ENCODE data around the gene DESI1. TPM values are rescaled to one million over a fixed set of nuclear protein-coding genes. Genes with fewer than 3 reads are reported as not detected.
"Not testable (repeated sequence)": the region's sequence is repeated elsewhere in the genome, so short reads cannot be mapped to it uniquely, and the experiment has no call there.

Gene DESI1
- total RNA-seq, 1 experiment from 2014 or later: 26.6 TPM

DNA sequence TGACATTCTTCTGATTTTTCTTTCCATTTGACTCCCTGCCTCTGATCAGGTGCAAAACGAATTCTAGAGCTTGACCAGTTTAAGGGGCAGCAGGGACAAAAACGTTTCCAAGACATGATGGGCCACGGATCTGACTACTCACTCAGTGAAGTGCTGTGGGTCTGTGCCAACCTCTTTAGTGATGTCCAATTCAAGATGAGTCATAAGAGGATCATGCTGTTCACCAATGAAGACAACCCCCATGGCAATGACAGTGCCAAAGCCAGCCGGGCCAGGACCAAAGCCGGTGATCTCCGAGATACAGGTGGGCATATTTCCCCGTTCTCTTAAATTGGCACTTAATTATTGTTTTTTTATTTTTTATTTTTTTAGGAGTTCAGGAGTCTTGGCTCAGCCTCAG lies 15.6 kb upstream of the DESI1 start:
- DNase-seq (ENCODE audit: low read depth): peak; percentile 67

GRCh38 chr22:41634610-41635009 lies 13.8 kb upstream of the DESI1 start:
- not testable (repeated sequence) for DNase-seq (ENCODE audit: low read depth)

DNA sequence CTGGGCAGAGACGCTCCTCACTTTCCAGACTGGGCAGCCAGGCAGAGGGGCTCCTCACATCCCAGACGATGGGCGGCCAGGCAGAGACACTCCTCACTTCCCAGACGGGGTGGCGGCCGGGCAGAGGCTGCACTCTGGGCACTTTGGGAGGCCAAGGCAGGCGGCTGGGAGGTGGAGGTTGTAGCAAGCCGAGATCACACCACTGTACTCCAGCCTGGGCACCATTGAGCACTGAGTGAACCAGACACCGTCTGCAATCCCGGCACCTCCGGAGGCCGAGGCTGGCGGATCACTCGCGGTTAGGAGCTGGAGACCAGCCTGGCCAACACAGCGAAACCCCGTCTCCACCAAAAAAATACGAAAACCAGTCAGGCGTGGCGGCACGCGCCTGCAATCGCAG lies 10.8 kb upstream of the DESI1 start:
- not testable (repeated sequence) for DNase-seq (ENCODE audit: low read depth)

GRCh38 chr22:41631115-41631514 lies 10.3 kb upstream of the DESI1 start:
- DNase-seq (ENCODE audit: low read depth): not testable (repeated sequence)

GRCh38 chr22:41625577-41625976 lies 4.7 kb upstream of the DESI1 start:
- DNase-seq (ENCODE audit: low read depth): no peak

DNA sequence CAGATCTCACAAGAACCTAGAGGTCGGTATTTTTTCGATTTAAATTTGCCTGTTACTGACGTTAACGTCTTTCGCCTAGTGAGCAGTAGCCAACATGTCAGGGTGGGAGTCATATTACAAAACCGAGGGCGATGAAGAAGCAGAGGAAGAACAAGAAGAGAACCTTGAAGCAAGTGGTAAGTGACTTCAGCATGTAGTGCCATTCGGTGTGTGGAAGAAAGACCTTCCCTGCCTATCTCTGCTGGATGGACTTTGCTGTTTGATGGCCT lies 1.0 kb upstream of the DESI1 start:
- DNase-seq (ENCODE audit: low read depth): no peak

DNA sequence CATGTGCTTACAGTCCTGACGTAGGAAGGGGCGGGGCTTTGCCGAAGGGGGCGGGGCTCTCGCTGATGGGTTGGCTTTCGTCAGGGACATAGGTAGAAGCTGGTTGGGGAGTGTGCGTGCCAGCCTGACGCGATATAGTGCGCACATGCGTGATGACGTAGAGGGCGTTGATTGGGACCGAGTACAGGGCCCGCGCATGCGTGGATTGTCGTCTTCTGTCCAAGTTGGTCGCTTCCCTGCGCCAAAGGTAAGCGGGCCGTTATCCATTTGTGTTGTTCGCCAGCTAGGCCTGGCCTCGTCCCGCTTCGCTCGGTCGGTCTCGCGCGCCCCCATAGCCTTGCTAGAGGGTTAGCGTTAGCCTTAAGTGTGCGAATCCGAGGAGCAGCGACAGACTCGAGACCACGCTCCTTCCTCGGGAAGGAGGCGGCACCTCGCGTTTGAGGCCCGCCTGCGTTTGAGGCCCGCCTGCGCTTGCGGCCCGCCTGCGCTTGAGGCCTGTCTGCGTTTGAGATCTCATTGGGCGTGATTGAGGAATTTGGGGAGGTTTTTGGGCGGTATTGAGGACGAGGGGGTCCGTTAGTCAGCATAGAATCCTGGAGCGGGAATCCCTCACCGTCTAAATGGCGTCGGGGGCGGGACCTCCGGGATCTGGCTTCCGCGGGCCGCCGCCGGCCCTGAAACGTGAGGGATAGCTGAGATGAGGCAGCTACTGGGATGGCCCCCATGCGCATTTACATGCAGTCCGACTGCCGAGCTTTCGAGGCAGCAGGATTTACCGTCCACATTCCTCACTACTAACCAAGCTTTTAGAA lies 462 bp upstream of the DESI1 start, which contains the start of gene XRCC6:
Gene XRCC6, plus strand, starts transcription at position 197 of the 812 bp plus-strand sequence. CDS start 710 bp downstream, outside the sequence.
- peak; percentile 99 for DNase-seq (ENCODE audit: low read depth)

GRCh38 chr22:41619979-41620588 lies 759 bp downstream of the DESI1 start:
- no peak for DNase-seq (ENCODE audit: low read depth)

DNA sequence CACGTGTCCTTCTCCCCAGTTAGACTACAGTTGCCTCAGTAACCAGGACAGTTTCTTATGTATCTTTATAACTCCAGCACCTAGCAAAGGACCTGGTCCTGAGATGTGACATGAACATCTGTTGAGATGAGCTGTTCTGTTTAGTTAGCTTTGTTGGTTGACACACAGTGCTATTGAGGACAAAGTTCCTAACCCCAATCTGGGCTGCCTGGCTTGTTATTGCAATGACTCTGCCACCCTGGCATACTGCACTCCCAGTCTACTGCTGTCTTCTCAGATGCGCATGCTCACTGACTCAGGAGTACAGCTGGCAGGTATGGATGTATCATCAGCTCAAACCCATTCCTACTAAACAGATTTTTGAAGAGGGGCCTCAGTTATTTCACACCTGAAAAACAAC lies 7.4 kb downstream of the DESI1 start:
- peak; percentile 37 for DNase-seq (ENCODE audit: low read depth)

- DNase-seq (ENCODE audit: low read depth): no peak
These were observed 8.1 kb downstream of the DESI1 start for GRCh38 chr22:41612603-41613306.

DNA sequence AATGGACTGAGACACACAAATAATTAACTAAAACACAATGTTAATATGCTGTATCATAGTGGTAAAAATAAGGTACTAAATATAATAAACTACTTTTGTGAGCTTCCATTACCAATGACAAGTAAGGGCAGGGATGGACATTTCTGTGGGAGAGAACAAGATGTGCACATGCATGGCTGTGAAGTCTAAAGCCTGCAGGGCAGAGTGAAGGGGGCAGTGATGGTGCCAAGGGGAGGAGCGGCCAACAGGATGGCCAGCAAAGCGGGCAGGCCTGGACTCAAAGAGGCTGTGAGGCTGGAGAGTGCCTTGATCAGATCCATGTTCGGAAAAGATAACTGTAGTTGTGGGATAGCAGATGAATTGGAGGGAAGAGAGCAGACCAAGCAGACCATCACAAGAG lies 12.5 kb downstream of the DESI1 start:
- no peak for DNase-seq (ENCODE audit: low read depth)

- peak; percentile 84 for DNase-seq (ENCODE audit: low read depth)
These were observed 16.9 kb downstream of the DESI1 start for GRCh38 chr22:41603873-41604332.

GRCh38 chr22:41600976-41601375 lies 19.9 kb downstream of the DESI1 start:
- no peak for DNase-seq (ENCODE audit: low read depth)

DNA sequence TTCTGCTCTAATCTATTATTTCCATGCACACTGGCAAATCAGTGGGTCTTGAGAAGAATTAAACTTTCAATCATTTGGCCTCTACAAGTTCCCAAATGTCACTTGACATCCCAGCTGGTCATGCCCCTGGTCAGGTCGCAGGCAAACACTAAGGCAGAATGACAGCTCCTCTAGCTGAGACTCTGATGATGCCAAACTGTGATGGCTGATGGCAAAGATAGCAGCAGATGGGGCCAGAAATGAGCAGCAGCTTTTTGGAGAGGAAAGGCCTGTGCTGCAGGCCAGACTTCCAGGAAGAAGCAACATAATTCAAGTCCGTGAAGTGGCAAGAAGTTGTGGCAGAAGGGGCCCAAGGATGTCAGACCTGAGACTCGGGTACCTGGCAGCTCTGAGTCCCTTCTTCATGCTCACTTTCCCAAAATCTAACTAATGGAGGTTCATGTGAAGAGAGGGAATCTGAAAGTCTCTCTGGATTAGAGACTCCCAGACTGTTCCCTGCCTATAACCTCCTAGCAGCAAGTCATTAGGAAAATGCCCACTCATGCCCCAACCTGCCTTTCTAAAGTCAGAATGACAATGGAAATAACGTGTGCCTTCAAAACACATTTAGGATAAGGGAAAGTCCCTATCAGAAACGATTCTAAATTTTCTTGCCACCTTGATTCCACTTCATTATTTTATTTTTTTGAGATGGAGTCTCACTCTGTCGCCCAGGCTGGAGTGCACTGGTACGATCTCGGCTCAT lies 21.8 kb downstream of the DESI1 start:
- DNase-seq (ENCODE audit: low read depth): no peak

GRCh38 chr22:41598081-41598480 lies 22.8 kb downstream of the DESI1 start:
- DNase-seq (ENCODE audit: low read depth): peak; percentile 86

DNA sequence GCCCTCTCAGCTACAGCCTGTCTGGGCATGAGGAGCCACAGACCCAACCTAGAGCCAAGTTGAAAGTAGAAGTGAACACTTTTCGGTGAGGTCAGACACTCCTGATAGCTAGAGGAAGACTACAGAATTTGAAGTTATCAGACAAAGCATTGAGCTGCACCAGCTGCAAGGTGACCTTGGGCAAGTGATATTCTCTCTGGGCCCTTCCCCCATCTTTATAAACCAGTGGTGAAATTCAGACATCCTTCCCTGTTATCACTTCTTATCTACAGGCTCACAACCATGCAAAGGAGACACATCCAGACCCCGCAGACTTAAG lies 23.2 kb downstream of the DESI1 start:
- no peak for DNase-seq (ENCODE audit: low read depth)

DNA sequence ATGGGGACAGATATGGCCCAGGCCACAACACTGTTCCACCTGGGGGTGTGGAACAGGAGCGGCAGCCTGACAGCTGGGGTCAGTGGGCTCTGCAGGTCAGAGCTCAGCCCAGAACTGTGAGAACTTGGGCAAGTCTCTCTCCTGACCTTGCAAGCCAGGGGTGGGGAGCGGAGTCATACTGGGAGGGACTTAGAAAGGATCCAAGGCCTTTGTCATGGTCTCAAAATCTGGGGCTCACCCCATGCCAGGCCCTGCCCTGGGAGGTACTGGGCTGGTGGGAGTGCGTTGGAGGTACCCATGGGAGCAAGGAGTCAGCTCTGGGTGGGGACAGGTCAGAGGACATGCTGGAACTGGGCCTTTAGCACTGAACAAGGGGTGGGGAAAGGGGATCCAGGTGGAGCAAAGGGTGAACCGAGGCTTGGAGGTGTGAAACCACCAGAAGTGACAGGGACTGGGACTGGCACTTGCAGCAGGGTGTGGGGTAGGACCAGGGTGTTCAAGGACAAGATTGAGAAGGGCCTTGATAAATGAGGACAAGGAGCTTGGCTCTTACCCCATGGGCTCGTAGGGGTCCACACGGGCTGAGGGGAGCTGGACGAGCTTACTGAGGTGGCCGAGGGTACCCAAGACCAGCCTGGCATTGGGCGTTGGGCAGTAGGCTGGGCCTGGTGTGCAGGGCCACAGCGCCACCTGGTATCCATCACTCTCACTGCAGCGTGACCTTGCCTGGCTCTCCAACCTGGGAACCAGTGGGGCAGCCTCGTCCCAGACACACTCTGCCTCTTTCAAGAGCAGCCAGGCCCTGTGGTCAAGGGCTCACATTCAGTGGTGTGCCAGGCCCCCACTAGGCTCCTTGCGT lies 23.8 kb downstream of the DESI1 start:
- DNase-seq (ENCODE audit: low read depth): peak; percentile 57

DNA sequence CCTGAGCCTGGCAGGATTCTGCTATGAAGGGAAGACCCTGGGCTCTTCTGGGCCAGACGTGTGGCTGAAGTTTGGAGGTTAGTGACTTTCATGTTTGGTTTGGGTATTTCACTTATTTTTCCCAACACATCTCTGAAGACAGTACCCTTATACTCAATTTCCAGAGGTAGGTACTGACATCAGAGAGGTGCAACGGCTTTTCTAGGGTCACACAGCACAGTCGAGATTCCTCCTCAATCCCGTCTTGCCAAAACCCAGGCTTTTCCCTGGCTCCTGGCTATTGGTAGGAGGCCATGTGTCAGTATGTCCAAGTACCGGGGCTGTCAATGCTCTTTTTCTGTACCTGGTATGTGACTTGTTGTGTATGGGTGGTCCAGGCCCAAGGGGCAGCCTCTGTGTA lies 25.1 kb downstream of the DESI1 start:
- no peak for DNase-seq (ENCODE audit: low read depth)

DNA sequence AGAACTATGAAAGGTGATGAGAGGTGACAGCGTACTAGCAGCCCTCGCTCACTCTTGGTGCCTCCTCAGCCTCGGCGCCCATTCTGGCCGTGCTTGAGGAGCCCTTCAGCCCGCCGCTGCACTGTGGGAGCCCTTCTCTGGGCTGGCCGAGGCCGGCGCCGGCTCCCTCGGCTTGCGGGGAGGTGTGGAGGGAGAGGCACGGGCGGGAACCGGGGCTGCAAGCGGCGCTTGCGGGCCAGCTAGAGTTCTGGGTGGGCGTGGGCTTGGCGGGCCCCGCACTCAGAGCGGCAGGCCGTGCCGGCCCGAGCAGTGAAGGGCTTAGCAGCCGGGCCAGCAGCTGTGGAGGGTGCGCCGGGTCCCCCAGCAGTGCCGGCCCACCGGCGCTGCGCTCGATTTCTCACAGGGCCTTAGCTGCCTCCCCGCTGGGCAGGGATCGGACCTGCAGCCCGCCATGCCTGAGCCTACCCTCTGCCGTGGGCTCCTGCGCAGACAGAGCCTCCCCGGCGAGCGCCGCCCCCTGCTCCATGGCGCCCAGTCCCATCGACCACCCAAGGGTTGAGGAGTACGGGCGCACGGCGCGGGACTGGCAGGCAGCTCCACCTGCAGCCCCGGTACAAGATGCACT lies 27.4 kb downstream of the DESI1 start:
- DNase-seq (ENCODE audit: low read depth): not testable (repeated sequence)

DNA sequence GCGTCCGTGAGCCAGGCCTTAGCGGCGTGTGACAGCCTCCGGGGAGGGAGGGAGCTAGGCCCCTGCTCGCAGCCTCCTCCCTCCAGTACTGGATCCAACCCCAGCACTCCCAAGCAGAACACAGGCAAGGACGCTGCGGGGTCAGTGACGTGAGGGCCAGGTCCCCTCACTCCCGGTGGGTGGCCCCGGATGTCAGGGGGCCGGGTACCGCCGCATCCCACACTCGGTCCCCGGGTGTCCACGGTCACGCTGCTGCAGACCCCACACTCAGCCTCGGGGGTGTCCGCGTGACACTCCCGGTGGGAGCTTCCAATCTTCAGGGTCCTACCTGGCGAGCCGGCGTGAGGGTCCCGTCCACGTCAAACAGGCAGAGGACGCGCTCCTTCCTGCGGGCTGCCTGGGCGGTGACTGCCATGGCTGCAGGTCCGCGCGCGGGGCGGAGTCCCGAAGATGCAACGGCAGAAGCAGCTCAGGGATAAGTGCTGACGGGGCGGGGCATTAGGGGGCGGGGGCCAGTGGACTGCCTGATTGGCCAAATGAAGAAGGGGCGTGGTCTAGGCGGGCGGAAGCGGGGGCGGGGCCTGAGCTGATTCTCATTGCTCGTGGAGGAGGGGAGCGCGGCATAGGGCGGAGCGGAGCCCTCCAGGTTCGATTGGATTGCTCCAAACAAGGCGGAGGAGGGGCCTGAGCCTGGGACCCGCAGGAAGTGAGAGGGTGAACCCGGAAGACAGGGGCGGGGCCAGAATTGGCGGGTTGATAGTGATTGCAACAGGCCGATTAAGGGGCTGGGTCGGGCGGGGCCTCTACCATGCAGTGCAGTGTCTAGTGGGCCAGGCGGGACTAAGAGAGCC lies 31.2 kb downstream of the DESI1 start, which contains the start of gene PMM1:
Gene PMM1, minus strand, starts transcription at position 450 of the 851 bp plus-strand sequence. Its CDS starts 35 bp downstream, at position 415.
- DNase-seq (ENCODE audit: low read depth): peak; percentile 99
